WTC11 (cell line): ENCODE results near the gene NUDT15. TPM values are rescaled to one million over a fixed set of nuclear protein-coding genes. Genes with fewer than 3 reads are reported as not detected.
A peak's percentile ranks its signal among the peaks of the same experiment; 100 is the strongest.

Experiments
- ESRRA ChIP-seq: sonication (generic); formaldehyde crosslinking; IDR thresholded peaks from 2 replicates; pipeline ENCODE4 v1.8.1; 2022; ENCODE audit warnings: mild to moderate bottlenecking, missing genetic modification reagents, borderline replicate concordance
- GTF2I ChIP-seq: fragments of 250-450 bp; sonication (Bioruptor Pico); conservative IDR thresholded peaks from 2 replicates; pipeline ENCODE4 v1.4.0; 2021; ENCODE audit warnings: mild to moderate bottlenecking
- HMGA2 ChIP-seq: fragments of 250-450 bp; sonication (Bioruptor Pico); IDR thresholded peaks from 2 replicates; pipeline ENCODE4 v1.4.0; 2021; ENCODE audit warnings: mild to moderate bottlenecking, moderate library complexity
- JAZF1 ChIP-seq: fragments of 250-450 bp; sonication (Bioruptor Pico); IDR thresholded peaks from 2 replicates; pipeline ENCODE4 v1.9.0; 2021; ENCODE audit warnings: moderate library complexity, mild to moderate bottlenecking, inconsistent platforms
- JUN ChIP-seq: sonication (generic); formaldehyde crosslinking; IDR thresholded peaks from 2 replicates; pipeline ENCODE4 v1.8.0; 2023; ENCODE audit warnings: mild to moderate bottlenecking, missing genetic modification reagents
- KAT7 ChIP-seq: sonication (generic); formaldehyde crosslinking; IDR thresholded peaks from 2 replicates; pipeline ENCODE4 v1.8.1; 2023; ENCODE audit warnings: missing genetic modification reagents, mild to moderate bottlenecking, borderline replicate concordance
- MXD4 ChIP-seq: fragments of 250-450 bp; sonication (Bioruptor Pico); IDR thresholded peaks from 2 replicates; pipeline ENCODE4 v1.8.0; 2021; ENCODE audit warnings: mild to moderate bottlenecking, moderate library complexity, borderline replicate concordance
- NFYB ChIP-seq: sonication (generic); formaldehyde crosslinking; conservative IDR thresholded peaks from 2 replicates; pipeline ENCODE4 v1.8.0; 2022; ENCODE audit warnings: low read depth, missing genetic modification reagents
- OVOL2 ChIP-seq: fragments of 250-450 bp; sonication (Bioruptor Pico); IDR thresholded peaks from 2 replicates; pipeline ENCODE4 v1.9.0; 2021; ENCODE audit warnings: mild to moderate bottlenecking, borderline replicate concordance
- SOX15 ChIP-seq: fragments of 250-450 bp; sonication (Bioruptor Pico); IDR thresholded peaks from 2 replicates; pipeline ENCODE4 v1.9.0; 2021; ENCODE audit warnings: mild to moderate bottlenecking
- SP1 ChIP-seq: sonication (generic); formaldehyde crosslinking; conservative IDR thresholded peaks from 2 replicates; pipeline ENCODE4 v1.8.1; 2022; ENCODE audit warnings: missing genetic modification reagents
- TEAD4 ChIP-seq: sonication (generic); formaldehyde crosslinking; IDR thresholded peaks from 2 replicates; pipeline ENCODE4 v1.8.0; 2022; ENCODE audit warnings: mild to moderate bottlenecking, missing genetic modification reagents
- ZBTB21 ChIP-seq: sonication (generic); formaldehyde crosslinking; IDR thresholded peaks from 2 replicates; pipeline ENCODE4 v1.8.1; 2023; ENCODE audit warnings: mild to moderate bottlenecking, missing genetic modification reagents, borderline replicate concordance
- ZNF121 ChIP-seq: sonication (generic); formaldehyde crosslinking; IDR thresholded peaks from 2 replicates; pipeline ENCODE4 v1.8.0; 2023; ENCODE audit warnings: missing genetic modification reagents
- ZNF138 ChIP-seq: sonication (generic); formaldehyde crosslinking; conservative IDR thresholded peaks from 2 replicates; pipeline ENCODE4 v1.8.1; 2022; ENCODE audit warnings: mild to moderate bottlenecking, moderate library complexity, missing genetic modification reagents
- ZNF263 ChIP-seq: sonication (generic); formaldehyde crosslinking; IDR thresholded peaks from 2 replicates; pipeline ENCODE4 v1.8.1; 2022; ENCODE audit warnings: low read depth, mild to moderate bottlenecking, moderate library complexity, missing genetic modification reagents
- ZNF317 ChIP-seq: sonication (generic); formaldehyde crosslinking; IDR thresholded peaks from 2 replicates; pipeline ENCODE4 v1.8.1; 2023; ENCODE audit warnings: low read depth, mild to moderate bottlenecking, moderate library complexity, missing genetic modification reagents, borderline replicate concordance
- ZNF396 ChIP-seq: fragments of 250-450 bp; sonication (Bioruptor Pico); IDR thresholded peaks from 2 replicates; pipeline ENCODE4 v1.8.0; 2021; ENCODE audit warnings: mild to moderate bottlenecking, moderate library complexity, borderline replicate concordance
- ZNF423 ChIP-seq: fragments of 250-450 bp; sonication (Bioruptor Pico); IDR thresholded peaks from 2 replicates; pipeline ENCODE4 v2.1.2; 2022; ENCODE audit warnings: mild to moderate bottlenecking, moderate library complexity
- ZNF671 ChIP-seq: fragments of 250-450 bp; sonication (Bioruptor Pico); IDR thresholded peaks from 2 replicates; pipeline ENCODE4 v1.8.0; 2021; ENCODE audit warnings: mild to moderate bottlenecking
- total RNA-seq: library from RNA; stranded (reverse); gene quantifications from 3 replicates; pipeline ENCODE4 v1.2.3, GENCODE V29; 2021
- TF ChIP-seq, protein P1 (sequence below): sonication (generic); formaldehyde crosslinking; IDR thresholded peaks from 2 replicates; pipeline ENCODE4 v1.8.1; 2023; ENCODE audit warnings: mild to moderate bottlenecking, missing genetic modification reagents, borderline replicate concordance
- TF ChIP-seq, protein P2 (sequence below): sonication (generic); formaldehyde crosslinking; IDR thresholded peaks from 2 replicates; pipeline ENCODE4 v1.8.1; 2023; ENCODE audit warnings: mild to moderate bottlenecking, missing genetic modification reagents, moderate library complexity
- TF ChIP-seq, protein P3 (sequence below): sonication (generic); formaldehyde crosslinking; IDR thresholded peaks from 2 replicates; pipeline ENCODE4 v1.8.1; 2023; ENCODE audit warnings: mild to moderate bottlenecking, missing genetic modification reagents
- TF ChIP-seq, protein P4 (sequence below): fragments of 250-450 bp; sonication (Bioruptor Pico); IDR thresholded peaks from 2 replicates; pipeline ENCODE4 v1.9.0; 2021; ENCODE audit warnings: mild to moderate bottlenecking, borderline replicate concordance
- TF ChIP-seq, protein P5 (sequence below): sonication (generic); formaldehyde crosslinking; IDR thresholded peaks from 2 replicates; pipeline ENCODE4 v1.8.1; 2022; ENCODE audit warnings: missing genetic modification reagents, borderline replicate concordance
- TF ChIP-seq, protein P6 (sequence below): sonication (generic); formaldehyde crosslinking; IDR thresholded peaks from 2 replicates; pipeline ENCODE4 v1.8.0; 2022; ENCODE audit warnings: mild to moderate bottlenecking, missing genetic modification reagents
- TF ChIP-seq, protein P7 (sequence below): fragments of 250-450 bp; sonication (Bioruptor Pico); IDR thresholded peaks from 2 replicates; pipeline ENCODE4 v1.8.0; 2021; ENCODE audit warnings: mild to moderate bottlenecking

NUDT15 gene
- total RNA-seq, 1 experiment from 2014 or later = 48.8 TPM

DNA sequence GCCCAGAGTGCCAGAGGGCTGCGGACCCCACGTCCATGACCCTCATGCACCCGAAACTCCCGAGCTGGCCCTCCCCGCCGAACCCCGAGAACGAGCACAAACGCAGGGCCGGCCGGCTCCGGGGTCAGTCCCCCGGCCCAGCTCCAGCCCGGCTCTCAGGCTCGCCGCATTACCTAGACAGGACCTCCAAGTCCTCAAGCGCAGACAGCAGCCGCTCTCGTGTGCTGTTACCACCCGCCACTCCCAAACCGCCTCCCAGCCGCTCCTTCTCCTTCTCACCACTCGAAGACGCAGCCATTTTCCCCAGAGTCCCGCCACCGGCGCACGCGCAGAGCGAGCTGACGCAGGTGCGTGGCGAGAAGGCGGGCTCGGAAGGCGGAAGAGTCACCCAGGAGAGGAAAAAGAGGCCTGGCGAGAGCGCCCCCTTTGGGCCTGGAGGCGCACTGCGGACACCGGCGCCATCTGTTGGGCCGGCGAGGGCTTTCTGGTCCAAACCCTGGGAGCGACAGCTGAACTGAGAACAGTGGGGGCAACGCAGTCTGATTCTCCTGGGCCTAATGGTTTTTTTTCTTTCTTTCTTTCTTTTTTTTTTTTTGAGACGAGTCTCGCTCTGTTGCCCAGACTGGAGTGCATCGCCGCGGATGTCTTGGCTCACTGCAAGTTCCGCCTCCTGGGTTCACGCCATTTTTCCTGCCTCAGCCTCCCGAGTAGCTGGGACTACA is 57.4 kb downstream of the NUDT15 start, which contains the start of gene MED4 (continued):
- TF ChIP-seq, protein P1, sequence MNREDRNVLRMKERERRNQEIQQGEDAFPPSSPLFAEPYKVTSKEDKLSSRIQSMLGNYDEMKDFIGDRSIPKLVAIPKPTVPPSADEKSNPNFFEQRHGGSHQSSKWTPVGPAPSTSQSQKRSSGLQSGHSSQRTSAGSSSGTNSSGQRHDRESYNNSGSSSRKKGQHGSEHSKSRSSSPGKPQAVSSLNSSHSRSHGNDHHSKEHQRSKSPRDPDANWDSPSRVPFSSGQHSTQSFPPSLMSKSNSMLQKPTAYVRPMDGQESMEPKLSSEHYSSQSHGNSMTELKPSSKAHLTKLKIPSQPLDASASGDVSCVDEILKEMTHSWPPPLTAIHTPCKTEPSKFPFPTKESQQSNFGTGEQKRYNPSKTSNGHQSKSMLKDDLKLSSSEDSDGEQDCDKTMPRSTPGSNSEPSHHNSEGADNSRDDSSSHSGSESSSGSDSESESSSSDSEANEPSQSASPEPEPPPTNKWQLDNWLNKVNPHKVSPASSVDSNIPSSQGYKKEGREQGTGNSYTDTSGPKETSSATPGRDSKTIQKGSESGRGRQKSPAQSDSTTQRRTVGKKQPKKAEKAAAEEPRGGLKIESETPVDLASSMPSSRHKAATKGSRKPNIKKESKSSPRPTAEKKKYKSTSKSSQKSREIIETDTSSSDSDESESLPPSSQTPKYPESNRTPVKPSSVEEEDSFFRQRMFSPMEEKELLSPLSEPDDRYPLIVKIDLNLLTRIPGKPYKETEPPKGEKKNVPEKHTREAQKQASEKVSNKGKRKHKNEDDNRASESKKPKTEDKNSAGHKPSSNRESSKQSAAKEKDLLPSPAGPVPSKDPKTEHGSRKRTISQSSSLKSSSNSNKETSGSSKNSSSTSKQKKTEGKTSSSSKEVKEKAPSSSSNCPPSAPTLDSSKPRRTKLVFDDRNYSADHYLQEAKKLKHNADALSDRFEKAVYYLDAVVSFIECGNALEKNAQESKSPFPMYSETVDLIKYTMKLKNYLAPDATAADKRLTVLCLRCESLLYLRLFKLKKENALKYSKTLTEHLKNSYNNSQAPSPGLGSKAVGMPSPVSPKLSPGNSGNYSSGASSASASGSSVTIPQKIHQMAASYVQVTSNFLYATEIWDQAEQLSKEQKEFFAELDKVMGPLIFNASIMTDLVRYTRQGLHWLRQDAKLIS (CRISPR knock-in tag) = no peak
- 0 out of 2 replicates have a peak, but pooled peaks have one; percentile 15 for TF ChIP-seq ZBTB21 (CRISPR knock-in tag)
- TF ChIP-seq ZNF263 = no peak
- TF ChIP-seq GTF2I (CRISPR knock-in tag) = no peak
- TF ChIP-seq SP1 (CRISPR knock-in tag) = peak; percentile 77; the same call in 1 of the 2 replicates
- TF ChIP-seq TEAD4 = no peak
- TF ChIP-seq KAT7 (CRISPR knock-in tag) = 0 out of 2 replicates have a peak, but pooled peaks have one; percentile 63
- no peak for TF ChIP-seq ZNF423 (CRISPR knock-in tag)
- TF ChIP-seq ZNF138 = no peak
- TF ChIP-seq JAZF1 (CRISPR knock-in tag) = no peak
- TF ChIP-seq ZNF396 (CRISPR knock-in tag) = no peak
- no peak for TF ChIP-seq NFYB (CRISPR knock-in tag)
- TF ChIP-seq HMGA2 (CRISPR knock-in tag) = 0 out of 2 replicates have a peak, but pooled peaks have one; percentile 5
- TF ChIP-seq, protein P2, sequence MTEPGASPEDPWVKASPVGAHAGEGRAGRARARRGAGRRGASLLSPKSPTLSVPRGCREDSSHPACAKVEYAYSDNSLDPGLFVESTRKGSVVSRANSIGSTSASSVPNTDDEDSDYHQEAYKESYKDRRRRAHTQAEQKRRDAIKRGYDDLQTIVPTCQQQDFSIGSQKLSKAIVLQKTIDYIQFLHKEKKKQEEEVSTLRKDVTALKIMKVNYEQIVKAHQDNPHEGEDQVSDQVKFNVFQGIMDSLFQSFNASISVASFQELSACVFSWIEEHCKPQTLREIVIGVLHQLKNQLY (CRISPR knock-in tag) = 0 out of 2 replicates have a peak, but pooled peaks have one; percentile 20
- no peak for TF ChIP-seq MXD4 (CRISPR knock-in tag)
- TF ChIP-seq, protein P3, sequence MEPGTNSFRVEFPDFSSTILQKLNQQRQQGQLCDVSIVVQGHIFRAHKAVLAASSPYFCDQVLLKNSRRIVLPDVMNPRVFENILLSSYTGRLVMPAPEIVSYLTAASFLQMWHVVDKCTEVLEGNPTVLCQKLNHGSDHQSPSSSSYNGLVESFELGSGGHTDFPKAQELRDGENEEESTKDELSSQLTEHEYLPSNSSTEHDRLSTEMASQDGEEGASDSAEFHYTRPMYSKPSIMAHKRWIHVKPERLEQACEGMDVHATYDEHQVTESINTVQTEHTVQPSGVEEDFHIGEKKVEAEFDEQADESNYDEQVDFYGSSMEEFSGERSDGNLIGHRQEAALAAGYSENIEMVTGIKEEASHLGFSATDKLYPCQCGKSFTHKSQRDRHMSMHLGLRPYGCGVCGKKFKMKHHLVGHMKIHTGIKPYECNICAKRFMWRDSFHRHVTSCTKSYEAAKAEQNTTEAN = no peak
- TF ChIP-seq JUN (CRISPR knock-in tag) = no peak
- TF ChIP-seq SOX15 (CRISPR knock-in tag) = no peak
- TF ChIP-seq, protein P4, sequence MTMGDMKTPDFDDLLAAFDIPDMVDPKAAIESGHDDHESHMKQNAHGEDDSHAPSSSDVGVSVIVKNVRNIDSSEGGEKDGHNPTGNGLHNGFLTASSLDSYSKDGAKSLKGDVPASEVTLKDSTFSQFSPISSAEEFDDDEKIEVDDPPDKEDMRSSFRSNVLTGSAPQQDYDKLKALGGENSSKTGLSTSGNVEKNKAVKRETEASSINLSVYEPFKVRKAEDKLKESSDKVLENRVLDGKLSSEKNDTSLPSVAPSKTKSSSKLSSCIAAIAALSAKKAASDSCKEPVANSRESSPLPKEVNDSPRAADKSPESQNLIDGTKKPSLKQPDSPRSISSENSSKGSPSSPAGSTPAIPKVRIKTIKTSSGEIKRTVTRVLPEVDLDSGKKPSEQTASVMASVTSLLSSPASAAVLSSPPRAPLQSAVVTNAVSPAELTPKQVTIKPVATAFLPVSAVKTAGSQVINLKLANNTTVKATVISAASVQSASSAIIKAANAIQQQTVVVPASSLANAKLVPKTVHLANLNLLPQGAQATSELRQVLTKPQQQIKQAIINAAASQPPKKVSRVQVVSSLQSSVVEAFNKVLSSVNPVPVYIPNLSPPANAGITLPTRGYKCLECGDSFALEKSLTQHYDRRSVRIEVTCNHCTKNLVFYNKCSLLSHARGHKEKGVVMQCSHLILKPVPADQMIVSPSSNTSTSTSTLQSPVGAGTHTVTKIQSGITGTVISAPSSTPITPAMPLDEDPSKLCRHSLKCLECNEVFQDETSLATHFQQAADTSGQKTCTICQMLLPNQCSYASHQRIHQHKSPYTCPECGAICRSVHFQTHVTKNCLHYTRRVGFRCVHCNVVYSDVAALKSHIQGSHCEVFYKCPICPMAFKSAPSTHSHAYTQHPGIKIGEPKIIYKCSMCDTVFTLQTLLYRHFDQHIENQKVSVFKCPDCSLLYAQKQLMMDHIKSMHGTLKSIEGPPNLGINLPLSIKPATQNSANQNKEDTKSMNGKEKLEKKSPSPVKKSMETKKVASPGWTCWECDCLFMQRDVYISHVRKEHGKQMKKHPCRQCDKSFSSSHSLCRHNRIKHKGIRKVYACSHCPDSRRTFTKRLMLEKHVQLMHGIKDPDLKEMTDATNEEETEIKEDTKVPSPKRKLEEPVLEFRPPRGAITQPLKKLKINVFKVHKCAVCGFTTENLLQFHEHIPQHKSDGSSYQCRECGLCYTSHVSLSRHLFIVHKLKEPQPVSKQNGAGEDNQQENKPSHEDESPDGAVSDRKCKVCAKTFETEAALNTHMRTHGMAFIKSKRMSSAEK (CRISPR knock-in tag) = no peak
- no peak for TF ChIP-seq ZNF121 (CRISPR knock-in tag)
- TF ChIP-seq ESRRA (CRISPR knock-in tag) = 0 out of 2 replicates have a peak, but pooled peaks have one; percentile 65
- no peak for TF ChIP-seq OVOL2 (CRISPR knock-in tag)
- TF ChIP-seq, protein P5, sequence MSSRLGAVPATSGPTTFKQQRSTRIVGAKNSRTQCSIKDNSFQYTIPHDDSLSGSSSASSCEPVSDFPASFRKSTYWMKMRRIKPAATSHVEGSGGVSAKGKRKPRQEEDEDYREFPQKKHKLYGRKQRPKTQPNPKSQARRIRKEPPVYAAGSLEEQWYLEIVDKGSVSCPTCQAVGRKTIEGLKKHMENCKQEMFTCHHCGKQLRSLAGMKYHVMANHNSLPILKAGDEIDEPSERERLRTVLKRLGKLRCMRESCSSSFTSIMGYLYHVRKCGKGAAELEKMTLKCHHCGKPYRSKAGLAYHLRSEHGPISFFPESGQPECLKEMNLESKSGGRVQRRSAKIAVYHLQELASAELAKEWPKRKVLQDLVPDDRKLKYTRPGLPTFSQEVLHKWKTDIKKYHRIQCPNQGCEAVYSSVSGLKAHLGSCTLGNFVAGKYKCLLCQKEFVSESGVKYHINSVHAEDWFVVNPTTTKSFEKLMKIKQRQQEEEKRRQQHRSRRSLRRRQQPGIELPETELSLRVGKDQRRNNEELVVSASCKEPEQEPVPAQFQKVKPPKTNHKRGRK (CRISPR knock-in tag) = no peak
- TF ChIP-seq, protein P6, sequence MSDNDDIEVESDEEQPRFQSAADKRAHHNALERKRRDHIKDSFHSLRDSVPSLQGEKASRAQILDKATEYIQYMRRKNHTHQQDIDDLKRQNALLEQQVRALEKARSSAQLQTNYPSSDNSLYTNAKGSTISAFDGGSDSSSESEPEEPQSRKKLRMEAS (CRISPR knock-in tag) = peak; percentile 85
- no peak for TF ChIP-seq ZNF317 (CRISPR knock-in tag)
- TF ChIP-seq, protein P7, sequence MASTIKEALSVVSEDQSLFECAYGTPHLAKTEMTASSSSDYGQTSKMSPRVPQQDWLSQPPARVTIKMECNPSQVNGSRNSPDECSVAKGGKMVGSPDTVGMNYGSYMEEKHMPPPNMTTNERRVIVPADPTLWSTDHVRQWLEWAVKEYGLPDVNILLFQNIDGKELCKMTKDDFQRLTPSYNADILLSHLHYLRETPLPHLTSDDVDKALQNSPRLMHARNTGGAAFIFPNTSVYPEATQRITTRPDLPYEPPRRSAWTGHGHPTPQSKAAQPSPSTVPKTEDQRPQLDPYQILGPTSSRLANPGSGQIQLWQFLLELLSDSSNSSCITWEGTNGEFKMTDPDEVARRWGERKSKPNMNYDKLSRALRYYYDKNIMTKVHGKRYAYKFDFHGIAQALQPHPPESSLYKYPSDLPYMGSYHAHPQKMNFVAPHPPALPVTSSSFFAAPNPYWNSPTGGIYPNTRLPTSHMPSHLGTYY (CRISPR knock-in tag) = no peak
- TF ChIP-seq ZNF671 (CRISPR knock-in tag) = no peak
